GM20431 (cell line): ENCODE results near the gene ITCH.
"Not testable (repeated sequence)": the region's sequence is repeated elsewhere in the genome, so short reads cannot be mapped to it uniquely, and the experiment has no call there.

Experiments
- in situ Hi-C: fragments of 300-500 bp; cut with MseI, MboI; formaldehyde crosslinking; loops from one replicate; pipeline ENCODE4 v1.15.0; 2020; ENCODE audit warnings: low sequenced_read_pairs; ENCODE audit not compliant: unreplicated experiment

Gene ITCH

DNA sequence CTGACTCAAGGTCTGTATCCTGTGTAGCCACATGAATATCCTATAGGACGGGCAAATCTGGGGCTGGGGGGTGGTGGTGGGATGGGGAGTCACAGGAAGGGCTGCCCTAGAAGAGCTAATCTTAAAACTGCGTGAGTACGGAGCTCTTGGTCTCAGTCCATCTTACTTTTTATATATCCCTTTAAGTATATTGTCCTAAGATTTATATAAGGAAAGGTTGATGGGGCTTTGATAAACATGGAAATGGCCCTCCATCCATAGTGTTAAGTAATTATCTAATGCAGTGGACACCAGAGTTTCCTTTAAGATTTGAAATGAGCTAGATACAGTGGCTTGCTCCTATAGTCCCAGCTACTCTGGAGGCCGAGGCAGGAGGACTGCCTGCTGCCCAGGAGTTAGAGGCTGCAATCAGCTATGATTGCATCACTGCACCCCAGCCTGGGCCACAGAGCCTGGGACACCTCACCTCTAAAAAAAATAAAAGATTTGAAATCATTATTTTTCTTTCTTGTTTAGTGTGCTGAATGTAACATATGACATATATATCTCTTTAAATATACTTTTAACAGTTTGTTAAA lies 128.9 kb downstream of the ITCH start:
- in situ Hi-C loops = no loop called here

DNA sequence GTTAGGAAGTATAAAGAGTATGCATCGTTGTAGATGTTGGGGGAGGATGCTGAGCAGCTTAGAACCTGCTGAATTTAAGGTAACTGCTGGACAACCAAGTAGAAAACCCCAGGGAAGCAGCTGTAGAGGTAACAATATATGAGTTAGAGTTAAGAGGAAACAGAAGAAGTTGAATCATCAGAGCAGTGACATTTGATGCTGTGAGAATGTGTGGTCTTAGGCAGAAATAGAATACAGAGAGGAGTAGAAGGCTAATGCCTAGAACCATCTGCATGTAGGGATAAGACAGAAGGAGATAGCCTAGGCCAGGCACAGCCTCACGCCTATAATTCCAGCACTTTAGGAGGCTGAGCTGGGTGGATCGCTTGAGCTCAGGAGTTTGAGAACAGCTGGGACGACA lies 130.6 kb downstream of the ITCH start:
- in situ Hi-C loops = no loop called here

DNA sequence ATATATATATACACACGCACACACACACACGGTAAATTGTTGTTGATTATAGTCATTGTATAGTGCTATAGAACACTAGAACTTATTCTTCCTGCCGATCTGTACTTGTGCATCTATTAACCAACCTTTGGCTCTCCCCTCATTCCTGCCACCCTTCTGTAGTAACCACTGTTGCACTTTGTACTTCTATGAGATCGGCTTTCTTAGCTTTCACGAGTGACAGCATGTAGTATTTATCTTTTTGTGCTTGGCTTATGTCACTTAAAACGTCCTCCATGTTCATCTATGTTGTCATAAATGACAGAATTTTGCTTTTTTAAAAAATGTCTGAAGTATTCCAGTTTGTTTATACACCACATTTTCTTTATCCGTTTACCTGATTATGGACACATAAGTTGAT lies 132.2 kb downstream of the ITCH start:
- in situ Hi-C loops = no loop called here

DNA sequence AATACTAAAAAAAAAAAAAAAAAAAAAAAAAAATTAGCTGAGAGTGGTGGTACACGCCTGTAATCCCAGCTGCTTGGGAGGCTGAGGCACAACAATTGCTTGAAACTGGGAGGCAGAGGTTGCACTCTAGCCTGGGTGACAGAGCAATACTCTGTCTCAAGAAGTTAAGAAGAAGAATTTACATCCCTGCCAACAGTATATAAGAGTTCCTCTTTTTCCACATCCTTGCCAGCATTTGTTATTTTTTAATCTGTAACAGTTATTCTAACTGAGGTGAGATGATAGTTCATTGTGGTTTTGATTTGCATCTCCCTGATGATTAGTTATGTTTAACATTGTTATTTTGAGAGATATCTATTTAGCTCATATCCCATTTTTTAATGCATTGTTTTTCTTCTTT lies 132.8 kb downstream of the ITCH start:
- in situ Hi-C loops = no loop called here

DNA sequence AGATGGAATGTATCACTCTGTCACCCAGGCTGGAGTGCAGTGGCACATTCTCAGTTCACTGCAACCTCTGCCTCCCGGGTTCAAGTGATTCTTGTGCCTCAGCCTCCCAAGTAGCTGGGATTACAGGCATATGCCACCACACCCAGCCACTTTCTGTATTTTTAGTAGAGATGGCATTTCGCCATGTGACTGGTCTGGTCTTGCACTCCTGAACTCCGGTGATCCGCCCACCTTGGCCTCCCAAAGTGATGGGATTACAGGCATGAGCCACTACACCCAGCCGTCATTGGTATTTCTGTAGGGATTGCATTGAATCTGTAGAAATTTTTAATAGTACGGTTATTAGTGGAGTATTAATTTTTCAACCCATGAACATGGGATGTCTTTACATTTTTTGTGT lies 134.5 kb downstream of the ITCH start:
- in situ Hi-C loops = not testable (repeated sequence)

DNA sequence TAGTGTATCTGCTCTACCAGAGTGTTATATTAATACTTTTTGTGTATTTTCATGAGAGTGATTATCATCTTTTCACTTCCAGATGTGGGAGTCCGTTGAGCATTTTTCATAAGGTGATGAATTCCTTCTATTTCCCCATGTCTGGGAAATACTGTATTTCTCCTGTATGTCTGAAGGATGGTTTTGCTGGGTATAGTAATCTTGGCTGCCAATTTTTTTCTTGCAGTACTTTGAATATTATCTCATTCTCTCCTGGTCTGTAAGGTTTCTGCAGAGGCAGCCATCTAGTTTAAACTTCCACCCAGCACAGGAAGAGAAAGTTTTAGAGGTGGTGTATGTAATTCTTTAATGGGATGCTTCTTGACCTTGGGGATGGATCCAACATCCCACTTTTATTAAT lies 137.8 kb downstream of the ITCH start:
- in situ Hi-C loops = no loop called here

DNA sequence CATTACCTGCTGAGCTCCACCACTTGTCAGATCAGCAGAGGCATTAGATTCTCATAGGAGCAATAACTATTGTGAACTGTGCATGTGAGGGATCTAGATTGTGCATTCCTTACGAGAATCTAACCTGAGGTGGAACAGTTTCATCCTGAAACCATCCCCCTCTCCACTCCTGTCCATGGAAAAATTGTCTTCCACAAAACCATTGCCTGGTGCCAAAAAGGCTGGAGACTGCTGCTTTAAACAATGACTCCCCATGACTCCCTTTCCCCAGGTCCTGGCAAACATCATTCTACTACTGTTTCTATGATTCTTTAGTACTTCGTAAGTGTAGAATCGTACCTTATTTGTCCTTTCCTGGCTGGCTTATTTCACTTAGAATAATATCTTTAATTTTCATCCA lies 143.4 kb downstream of the ITCH start:
- in situ Hi-C loops = no loop called here

DNA sequence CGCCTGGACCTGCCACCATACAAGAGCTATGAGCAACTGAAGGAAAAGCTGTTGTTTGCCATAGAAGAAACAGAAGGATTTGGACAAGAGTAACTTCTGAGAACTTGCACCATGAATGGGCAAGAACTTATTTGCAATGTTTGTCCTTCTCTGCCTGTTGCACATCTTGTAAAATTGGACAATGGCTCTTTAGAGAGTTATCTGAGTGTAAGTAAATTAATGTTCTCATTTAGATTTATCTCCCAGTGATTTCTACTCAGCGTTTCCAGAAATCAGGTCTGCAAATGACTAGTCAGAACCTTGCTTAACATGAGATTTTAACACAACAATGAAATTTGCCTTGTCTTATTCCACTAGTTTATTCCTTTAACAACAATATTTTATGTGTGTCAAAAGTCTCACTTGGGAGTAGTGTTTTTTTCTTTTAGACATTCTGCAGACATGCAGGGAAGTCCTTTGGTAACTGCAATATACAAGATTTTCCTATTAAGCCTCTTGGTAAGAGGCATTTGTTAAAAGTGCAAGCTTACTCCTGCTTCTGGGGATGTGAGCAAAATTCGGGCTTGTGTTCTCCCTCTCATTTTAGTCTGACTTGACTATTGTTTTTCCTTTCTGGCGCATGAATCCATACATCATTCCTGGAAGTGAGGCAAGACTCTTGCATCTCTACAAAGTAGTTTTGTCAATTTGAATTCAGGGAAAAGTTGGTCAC lies 144.8 kb downstream of the ITCH start:
- in situ Hi-C loops = no loop called here

DNA sequence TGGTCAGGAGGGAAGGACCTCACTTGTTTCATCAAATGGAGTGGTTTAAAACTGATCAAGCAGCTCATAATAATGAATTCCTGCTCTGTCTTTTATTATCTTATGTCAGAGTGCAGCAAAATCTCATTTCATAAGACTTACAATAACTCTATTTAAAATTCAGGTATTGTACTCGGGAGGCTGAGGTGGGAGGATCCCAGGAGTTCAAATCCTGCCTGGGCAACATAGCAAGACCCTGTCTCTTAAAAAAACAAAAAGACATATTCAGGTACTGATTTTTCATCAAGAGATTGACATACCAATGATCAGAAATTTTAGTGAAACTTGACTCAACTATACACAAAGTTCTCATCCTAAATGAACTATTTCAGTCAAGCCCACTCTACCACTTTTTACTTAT lies 147.5 kb downstream of the ITCH start:
- in situ Hi-C loops = no loop called here

DNA sequence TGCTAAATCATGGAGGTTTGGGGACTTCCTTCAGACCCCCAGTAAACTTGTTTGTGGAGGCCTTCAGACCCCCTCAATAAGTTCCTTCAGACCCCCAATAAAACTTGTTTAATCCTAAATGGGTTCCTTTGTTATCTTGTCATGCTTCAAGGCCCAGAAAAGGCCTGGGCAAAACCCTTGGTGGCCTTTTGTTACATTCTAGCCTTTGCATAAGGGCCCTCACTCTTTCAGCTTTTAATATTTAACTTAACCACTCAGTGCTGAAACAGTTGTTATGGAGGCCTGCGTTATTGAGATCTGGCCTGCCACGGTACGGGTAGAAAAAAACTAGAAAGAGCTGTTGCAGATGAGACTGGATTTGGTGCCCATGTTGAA lies 148.8 kb downstream of the ITCH start:
- in situ Hi-C loops = no loop called here

DNA sequence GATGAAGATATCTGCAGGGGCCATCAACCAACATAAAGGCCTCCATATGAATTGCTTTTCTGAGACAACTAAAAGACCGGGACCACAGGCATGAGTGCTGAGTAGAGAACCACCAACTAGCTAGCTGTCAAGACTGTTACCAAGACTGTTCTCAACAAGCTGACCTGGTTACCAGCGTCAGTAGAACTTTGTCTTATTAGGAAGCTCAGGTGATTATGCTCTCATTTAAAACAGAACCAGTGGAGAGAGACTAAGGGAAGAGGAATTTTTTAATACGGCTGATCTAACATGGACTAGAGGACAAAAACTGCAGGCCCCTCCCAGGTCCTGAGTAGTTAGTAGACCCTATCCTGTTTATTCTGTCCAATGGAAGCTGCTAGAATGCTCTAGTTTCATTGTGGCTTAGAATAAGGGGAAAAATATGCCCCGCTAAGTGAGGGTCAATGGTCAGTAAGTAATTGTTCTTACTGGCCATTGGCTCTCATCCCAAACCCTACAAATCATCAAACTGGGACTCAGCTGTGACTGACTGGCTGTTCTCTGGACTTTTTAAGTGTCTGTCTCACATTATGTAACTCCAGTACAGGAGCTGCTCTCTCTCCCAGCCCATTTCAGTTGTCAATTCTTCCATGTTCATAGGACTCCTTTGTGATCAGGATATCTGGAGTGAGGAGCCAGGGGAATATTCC lies 149.3 kb downstream of the ITCH start:
- in situ Hi-C loops = no loop called here

DNA sequence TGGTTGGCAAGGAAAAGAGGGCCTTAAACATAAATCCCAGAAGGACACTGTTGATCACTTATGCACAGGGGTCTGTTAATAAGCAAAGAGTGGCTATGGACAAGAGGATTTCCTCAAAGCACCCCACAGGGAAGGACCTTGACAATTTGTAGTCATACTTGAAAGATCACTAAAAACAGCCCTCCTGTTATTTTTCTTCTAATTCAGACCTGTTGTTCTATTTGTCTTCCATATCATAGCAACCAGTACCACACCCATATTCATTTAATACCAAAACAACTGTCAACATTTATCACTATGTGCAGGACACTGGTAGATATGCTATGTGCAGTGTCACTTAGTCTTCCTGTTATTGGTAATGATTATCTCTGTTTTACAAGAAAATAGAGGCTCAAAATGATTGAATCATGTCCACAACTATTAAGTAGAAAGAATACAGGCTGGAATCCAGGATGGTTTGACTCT lies 149.9 kb downstream of the ITCH start:
- in situ Hi-C loops = no loop called here

DNA sequence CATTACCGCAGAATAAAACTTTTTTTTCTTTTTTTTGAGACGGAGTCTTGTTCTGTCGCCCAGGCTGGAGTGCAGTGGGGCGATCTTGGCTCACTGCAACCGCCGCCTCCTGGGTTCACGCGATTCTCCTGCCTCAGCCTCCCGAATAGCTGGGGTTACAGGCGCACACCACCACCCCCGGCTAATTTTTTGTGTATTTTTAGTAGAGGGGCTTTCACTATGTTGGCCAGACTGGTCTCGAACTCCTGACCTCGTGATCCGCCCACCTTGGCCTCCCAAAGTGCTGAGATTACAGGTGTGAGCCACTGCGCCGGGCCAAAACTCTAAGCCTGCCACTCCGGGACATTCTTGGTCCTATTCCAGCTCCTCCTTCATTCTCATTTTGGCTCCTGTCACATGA lies 151.0 kb downstream of the ITCH start:
- in situ Hi-C loops = not testable (repeated sequence)

DNA sequence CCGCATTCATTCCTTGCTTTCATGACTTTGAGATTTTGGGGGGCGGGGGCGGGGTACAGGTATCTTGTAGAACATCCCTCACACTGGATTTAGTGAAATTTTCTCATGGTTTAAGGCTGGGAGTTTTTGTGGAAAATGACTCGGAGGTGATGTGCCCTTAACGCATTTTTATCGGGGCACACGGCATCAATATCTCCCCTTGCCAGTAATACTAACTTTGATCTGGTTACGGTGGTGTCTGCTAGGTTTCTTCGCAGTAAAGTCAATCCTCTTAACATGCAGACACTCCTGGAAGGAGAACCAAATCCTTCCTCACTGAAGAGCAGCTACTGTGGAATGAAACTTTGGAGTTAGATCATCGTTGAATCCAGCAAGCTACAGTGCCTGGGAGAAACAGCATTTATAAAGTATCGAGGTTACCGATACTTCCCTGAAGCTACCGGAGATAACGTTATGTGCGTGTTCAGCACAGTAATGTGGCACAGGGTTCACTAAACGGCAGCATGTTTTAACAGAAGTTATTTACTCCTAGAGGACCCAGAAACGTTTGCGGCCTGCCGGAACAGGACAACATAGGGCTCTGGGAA lies 151.9 kb downstream of the ITCH start:
- in situ Hi-C loops = no loop called here

DNA sequence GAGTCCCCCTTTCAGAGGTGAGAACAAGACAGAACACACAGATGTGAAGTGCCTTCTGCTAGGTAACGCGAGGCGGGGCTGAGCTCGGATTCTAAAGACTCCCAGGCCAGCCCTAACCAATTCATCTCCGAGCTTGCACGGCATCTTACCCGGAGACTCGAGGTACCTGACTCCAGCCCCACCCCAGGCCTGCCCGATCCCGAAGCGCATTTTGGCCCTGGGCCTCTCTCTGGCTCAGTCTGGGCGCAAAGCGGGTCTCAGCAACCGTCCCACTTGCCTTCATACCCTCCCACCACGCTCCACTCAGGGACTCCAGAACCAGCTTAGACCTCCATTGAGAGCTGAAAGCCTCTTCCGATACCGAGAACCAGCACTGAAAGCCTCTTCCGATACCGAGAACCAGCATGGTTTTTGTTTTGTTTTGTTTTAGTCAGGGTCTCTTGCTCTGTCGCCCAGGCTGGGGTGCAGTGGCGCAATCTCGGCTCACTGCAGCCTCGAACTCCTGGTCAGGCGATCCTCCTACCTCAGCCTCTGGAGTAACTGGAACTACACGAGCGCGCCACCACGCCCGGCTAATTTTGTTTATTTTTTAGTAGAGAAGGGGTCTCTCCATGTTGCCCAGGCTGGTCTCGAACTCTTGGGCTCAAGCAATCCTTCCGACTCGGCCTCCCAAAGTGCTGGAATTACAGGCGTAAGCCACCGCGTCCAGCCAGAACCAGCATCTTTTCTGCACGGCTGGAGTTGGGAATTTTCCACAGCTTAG lies 152.6 kb downstream of the ITCH start:
- in situ Hi-C loops = no loop called here

DNA sequence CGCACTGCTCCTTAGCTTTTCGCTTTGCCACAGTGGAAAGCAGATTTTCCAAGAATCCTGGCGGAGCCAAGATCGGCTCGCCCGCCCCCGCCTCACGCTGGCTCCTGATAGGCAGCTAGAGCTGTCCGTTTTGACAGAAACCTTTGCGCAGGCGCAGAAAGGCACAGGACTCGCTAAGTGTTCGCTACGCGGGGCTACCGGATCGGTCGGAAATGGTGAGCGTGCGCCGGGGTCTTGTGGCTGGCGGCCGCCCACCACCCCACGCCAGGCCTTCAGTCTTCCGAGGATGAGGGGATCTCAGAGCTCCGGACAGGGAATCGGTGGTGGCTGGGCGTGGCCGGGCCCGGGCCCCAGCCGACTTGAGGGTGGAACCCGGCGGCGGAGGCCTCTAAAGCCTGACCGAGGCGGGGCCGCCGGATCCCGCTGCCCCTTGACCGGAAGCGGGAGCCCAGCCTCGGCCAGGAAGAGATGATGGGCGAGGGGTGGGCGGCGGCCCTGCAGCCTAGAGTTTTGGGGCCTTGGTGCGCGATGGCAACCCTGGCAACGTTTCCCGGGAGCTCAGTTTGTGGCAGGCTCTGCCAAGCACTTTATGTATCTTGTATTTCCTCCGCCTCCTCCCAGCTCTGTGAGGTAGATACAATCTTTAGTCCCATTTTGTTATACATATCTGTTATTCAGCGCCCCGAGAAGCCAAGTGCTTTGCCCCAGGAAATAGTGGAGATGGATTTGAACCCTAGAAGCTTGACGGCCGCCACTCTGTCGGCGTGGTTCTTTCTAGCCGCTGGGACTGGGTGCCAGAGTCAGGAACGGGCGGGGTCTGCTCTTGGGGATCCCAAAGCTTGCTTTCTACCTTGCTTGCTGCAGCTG lies 153.4 kb downstream of the ITCH start, which contains the start of gene DYNLRB1:
Gene DYNLRB1, plus strand, starts transcription at position 176 of the 867 bp plus-strand sequence. Its CDS starts 37 bp downstream, at position 213.
- in situ Hi-C loops = no loop called here

DNA sequence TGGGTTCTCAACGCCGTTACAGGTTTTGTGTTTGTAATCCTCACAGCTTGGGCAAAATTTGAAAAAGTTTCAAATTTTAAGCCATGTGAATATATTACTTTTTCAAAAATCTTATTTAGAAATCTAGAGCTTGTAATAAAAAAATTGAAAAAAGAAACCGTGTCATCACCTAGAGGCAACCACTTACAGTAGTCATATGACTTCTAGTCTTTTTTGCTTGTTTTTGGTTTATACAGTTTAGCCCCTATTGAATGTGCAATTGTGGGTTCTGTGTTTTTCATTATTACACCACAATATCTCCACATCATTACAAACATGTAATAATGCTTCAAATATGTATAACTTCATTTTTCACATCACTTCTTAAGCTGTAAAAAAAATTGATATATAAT lies 154.0 kb downstream of the ITCH start:
- in situ Hi-C loops = no loop called here

DNA sequence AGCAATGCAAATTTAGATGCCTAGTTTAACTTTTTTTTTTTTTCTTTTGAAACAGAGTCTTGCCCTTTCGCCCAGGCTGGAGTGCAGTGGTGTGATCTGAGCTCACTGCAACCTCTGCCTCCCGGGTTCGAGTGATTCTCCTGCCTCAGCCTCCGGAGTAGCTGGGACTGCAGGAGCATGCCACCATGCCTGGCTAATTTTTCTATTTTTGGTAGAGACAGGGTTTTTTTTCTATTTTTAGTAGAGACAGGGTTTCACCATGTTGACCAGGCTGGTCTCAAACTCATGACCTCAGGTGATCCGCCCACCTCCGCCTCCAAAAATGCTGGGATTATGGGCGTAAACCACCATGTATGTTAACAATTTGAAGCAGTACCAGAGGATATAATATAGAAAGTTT lies 155.8 kb downstream of the ITCH start:
- in situ Hi-C loops = not testable (repeated sequence)

DNA sequence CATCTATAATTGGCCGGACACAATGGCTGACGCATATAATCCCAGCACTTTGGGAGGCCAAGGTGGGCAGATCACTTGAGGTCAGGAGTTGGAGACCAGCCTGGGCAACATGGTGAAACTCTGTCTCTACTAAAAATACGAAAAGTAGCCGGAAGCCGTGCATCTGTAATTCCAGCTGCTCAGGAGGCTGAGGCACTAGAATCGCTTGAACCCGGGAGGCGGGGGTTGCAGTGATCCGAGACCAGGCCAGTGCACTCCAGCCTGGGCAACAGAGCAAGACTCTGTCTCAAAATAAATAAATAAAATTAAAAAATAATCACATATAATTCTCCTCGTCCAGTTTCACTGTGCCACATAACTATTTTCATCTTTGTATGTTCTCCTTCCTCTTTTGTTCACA lies 156.8 kb downstream of the ITCH start:
- in situ Hi-C loops = not testable (repeated sequence)
